Pancreas (tissue), 10 donors: ENCODE data around the gene DEPDC5. TPM values are rescaled to one million over a fixed set of nuclear protein-coding genes. Genes with fewer than 3 reads are reported as not detected.

Source experiments
- ATAC-seq, 4 donors: fragments of 200-7000 bp; cut with Tn5 transposase; one replicate each; pipeline versions ENCODE4 v1.8.0 to v1.9.1; 2020; ENCODE audit warnings: mild to moderate bottlenecking in 4 of 4, moderate library complexity in 4 of 4
- DNase-seq, 6 donors: peaks; one replicate each; pipeline ENCODE4 v3.0.0-alpha.2; 2020
- FAIRE-seq: peaks from 2 replicates; lab custom pipeline; 2012; peaks lifted over from hg19 to GRCh38; lab: Jason Lieb, UNC
- H3K27ac ChIP-seq, 4 donors: fragments of 200-600 bp; sonication (generic); 1 replicate in 3 of 4; 2 replicates in 1 of 4; pipeline versions ENCODE4 v1.5.0 to v1.8.0; 2020
- H3K27me3 ChIP-seq, 4 donors: fragments of 200-600 bp; one replicate each; pipeline ENCODE4 v1.8.0; 2021
- H3K36me3 ChIP-seq, 3 donors: fragments of 200-600 bp; sonication (generic) in 1 of 3; one replicate each; pipeline versions ENCODE4 v1.5.0 to v1.8.0; 2020 to 2021
- H3K4me1 ChIP-seq, 3 donors: fragments of 200-600 bp; one replicate each; pipeline ENCODE4 v1.8.0; 2021
- H3K4me3 ChIP-seq, 4 donors: fragments of 200-600 bp; sonication (generic) in 2 of 4; one replicate each; pipeline versions ENCODE4 v1.5.0 to v1.8.0; 2020 to 2021
- H3K9me3 ChIP-seq, 4 donors: fragments of 200-600 bp; one replicate each; pipeline ENCODE4 v1.8.0; 2021
- WGBS, 2 donors: extraction: QIAGEN DNeasy Blood & Tissue Kit; methylation state at CpG; one replicate each; pipeline ENCODE4 v1.1.7; 2013; 5-methylcytosine and 5-hydroxymethylcytosine counted together
- intact Hi-C, 3 donors: fragments of 100-400 bp; cut with DNase I; formaldehyde crosslinking; loops; one replicate each; pipeline versions ENCODE4 v1.11.1 to v1.14.2; 2022
- polyA plus RNA-seq, 2 donors: library from polyadenylated mRNA; stranded (reverse); fragments of 200-250 nt; gene quantifications; one replicate each; pipeline ENCODE4 v1.2.3, GENCODE V29; 2013
- total RNA-seq, 6 donors: library from RNA; stranded (reverse); fragmentation: NEBNext Ultra II Directional in 4 of 6; extraction: Animal tissue kit (Norgen Biotek cat#: 25700) in 4 of 6; gene quantifications; one replicate each; pipeline versions ENCODE4 v1.2.1 to v1.2.4, GENCODE V29; 2021 to 2023
- TF ChIP-seq, protein P1 (sequence below), 4 donors: fragments of 200-600 bp; sonication (generic) in 3 of 4; IDR thresholded peaks; one replicate each; pipeline versions ENCODE4 v1.5.0 to v1.8.0; 2021; ENCODE audit warnings: antibody characterized with exemption in 4 of 4
- donor health status: healthy with polysubstance abuse.
- donor health status: DM: no; HTN: no; CAD: no; lungs with moderate emphysema.
- donor health status: DM: no; HTN: no; CAD: no.
- donor health status: control.
- donor health status: control.
- donor health status: Bipolar disorder and iron deficiency.
- donor health status: DM: yes; HTN: yes; CAD: no.
- donor health status: DM: no; HTN: no; CAD: no.
- donor health status: DM: no; HTN: no; CAD: no.
- donor health status: DM: yes; HTN: yes; CAD: no.

Gene DEPDC5
- total and polyA plus RNA-seq, 8 donors: 5.9 to 17.2 (median 9.0) TPM

DNA sequence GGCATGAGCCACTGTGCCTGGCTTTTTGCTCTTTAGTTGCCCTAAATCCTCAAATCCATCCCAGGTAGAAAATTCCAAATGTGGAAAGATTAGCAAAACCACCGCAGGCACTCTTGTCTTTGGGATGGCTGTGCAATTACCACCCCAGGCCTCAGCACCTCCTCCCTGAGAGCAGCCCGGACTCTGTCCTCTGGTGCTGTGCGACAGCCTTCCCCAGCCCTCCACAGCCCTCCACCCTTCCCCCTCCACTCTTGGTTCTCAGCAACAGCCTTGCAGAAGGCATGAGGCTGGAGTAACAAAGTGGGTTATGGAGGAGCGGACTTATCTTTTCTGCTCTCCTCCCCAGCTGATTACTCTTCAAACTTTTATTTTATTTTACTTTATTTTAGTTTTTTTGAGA lies 145.8 kb downstream of the DEPDC5 start:
- intact Hi-C loops: no loop called here
- 90% methylated on average over 4 of the region's 4 CpGs for WGBS, 2 donors
- DNase-seq (no peak), ATAC-seq (no peak), FAIRE-seq (no peak)
- TF ChIP-seq, protein P1, sequence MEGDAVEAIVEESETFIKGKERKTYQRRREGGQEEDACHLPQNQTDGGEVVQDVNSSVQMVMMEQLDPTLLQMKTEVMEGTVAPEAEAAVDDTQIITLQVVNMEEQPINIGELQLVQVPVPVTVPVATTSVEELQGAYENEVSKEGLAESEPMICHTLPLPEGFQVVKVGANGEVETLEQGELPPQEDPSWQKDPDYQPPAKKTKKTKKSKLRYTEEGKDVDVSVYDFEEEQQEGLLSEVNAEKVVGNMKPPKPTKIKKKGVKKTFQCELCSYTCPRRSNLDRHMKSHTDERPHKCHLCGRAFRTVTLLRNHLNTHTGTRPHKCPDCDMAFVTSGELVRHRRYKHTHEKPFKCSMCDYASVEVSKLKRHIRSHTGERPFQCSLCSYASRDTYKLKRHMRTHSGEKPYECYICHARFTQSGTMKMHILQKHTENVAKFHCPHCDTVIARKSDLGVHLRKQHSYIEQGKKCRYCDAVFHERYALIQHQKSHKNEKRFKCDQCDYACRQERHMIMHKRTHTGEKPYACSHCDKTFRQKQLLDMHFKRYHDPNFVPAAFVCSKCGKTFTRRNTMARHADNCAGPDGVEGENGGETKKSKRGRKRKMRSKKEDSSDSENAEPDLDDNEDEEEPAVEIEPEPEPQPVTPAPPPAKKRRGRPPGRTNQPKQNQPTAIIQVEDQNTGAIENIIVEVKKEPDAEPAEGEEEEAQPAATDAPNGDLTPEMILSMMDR (IDR thresholded peaks at IDR 0.05): no peak
- Histone ChIP-seq H3K36me3 (no peaks in the 10 kb centered on the region), H3K4me1 (no peaks in the 10 kb centered on the region), H3K27ac (no peak overlapping the region), H3K9me3 (no peaks in the 10 kb centered on the region), H3K4me3 (no peak overlapping the region), H3K27me3 (no peaks in the 10 kb centered on the region)

DNA sequence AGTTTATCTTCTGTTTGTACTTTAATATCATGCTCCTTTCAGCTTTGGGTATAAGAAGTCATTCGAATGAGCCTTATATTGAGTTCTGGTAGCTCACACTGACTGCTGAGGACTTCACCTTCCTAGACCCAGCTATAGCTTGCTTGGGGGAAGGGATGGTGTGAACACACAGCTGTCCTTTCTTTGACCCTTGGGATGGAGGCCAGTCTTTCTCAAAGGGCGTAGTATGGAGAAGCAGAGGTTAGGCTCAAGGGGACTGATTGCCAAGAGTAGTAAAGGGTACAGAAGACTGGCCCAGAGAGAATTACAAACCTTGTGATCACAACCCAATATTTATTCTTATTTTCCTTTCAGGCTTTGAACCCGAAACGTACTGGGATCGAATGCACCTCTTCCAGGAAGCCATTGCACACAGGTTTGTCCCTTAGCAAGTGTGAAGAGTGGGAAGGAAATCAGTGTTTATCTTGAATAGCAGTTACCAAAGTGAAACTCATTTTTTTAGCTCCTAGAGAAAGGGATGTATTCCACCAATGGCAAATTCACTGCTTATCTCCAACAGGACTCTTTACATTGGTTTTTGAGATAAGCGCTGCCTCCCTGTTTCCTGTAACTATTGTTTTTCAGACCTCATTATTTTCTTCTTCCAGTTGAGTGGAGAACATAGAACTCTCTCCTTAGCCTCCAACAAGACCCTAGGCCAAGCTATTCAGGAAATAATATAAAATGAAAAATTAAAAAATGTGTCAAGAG lies 147.7 kb downstream of the DEPDC5 start:
- intact Hi-C loops: no loop called here
- no peak overlapping the region for H3K27ac ChIP-seq
- TF ChIP-seq, protein P1 (IDR thresholded peaks at IDR 0.05): no peak
- FAIRE-seq: no peak
- H3K36me3 ChIP-seq: no peaks in the 10 kb centered on the region
- H3K9me3 ChIP-seq: no peaks in the 10 kb centered on the region
- no peak for ATAC-seq
- DNase-seq: no peak
- H3K4me1 ChIP-seq: no peaks in the 10 kb centered on the region
- H3K27me3 ChIP-seq: no peaks in the 10 kb centered on the region
- WGBS, 2 donors: 79 to 86% methylated on average over 6 of the region's 6 CpGs
- no peak overlapping the region for H3K4me3 ChIP-seq

DNA sequence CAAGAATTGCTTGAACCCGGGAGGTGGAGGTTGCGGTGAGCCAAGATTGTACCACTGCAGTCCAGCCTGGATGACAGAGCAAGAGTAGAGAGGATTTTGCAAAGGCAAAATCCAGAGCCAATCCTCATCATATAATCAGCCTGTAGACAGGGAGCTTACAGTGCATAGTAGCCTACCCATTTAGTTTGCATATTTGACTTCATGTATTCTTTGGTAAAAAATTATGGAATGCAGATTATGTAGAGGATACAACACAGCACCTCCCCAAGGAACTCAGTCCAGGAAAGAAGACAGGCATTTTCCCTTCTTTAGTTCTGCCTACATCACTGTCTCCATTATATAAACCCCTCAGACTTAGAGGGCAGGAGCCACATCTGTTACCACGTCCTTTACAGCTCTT lies 150.8 kb downstream of the DEPDC5 start:
- Histone ChIP-seq H3K9me3 (no peaks in the 10 kb centered on the region), H3K4me1 (no peaks in the 10 kb centered on the region), H3K36me3 (no peaks in the 10 kb centered on the region), H3K27me3 (no peaks in the 10 kb centered on the region), H3K4me3 (no peak overlapping the region), H3K27ac (no peak overlapping the region)
- TF ChIP-seq, protein P1 (IDR thresholded peaks at IDR 0.05): no peak
- intact Hi-C loops: no loop called here
- DNase-seq (no peak), FAIRE-seq (no peak), ATAC-seq (no peak)
- 95 to 98% methylated on average over 3 of the region's 3 CpGs for WGBS, 2 donors

DNA sequence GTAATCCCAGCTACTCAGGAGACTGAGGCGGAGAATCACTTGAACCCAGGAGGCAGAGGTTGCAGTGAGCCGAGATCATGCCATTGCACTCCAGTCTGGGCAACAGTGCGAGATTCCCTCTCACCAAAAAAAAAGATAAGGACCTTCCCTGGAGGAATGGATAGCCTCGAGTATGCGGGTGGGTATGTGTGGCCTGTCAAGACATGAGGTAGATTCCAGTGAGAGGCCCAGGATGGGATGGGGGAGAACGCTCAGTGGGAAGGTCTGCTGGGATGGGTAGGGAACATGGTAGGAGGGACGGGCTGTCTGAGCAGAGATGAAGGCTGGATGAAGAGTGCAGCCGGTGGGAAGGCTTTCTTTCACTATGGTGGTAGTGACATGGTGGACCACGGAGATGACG lies 151.5 kb downstream of the DEPDC5 start:
- intact Hi-C loops: no loop called here
- H3K4me1 ChIP-seq: no peaks in the 10 kb centered on the region
- 93 to 94% methylated on average over 10 of the region's 10 CpGs for WGBS, 2 donors

DNA sequence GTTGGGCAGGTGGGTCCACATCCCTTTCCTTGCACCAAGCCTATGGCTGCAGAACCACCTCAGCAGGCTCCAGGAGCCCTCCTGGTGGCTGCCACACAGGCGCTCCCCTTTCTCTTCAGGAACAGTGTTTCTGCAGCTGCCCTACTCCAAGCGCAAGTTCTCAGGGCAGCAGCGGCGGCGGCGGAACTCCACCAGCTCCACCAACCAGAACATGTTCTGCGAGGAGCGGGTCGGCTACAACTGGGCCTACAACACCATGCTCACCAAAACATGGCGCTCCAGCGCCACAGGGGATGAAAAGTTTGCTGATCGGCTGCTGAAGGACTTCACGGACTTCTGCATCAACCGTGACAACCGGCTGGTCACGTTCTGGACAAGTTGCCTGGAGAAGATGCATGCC lies 152.3 kb downstream of the DEPDC5 start:
- Histone ChIP-seq H3K27me3 (no peaks in the 10 kb centered on the region), H3K27ac (no peak overlapping the region), H3K9me3 (no peaks in the 10 kb centered on the region), H3K4me1 (no peaks in the 10 kb centered on the region), H3K4me3 (no peak overlapping the region), H3K36me3 (no peaks in the 10 kb centered on the region)
- DNase-seq (no peak), FAIRE-seq (no peak), ATAC-seq (no peak)
- 95 to 96% methylated on average over 16 of the region's 16 CpGs for WGBS, 2 donors
- intact Hi-C loops: no loop called here
- TF ChIP-seq, protein P1 (IDR thresholded peaks at IDR 0.05): no peak

More for the DNA sequence above, 151.5 kb downstream of the DEPDC5 start:
- no peak for ATAC-seq
- no peaks in the 10 kb centered on the region for H3K9me3 ChIP-seq
- no peaks in the 10 kb centered on the region for H3K36me3 ChIP-seq
- no peak overlapping the region for H3K27ac ChIP-seq
- no peak overlapping the region for H3K4me3 ChIP-seq
- DNase-seq: no peak
- FAIRE-seq: no peak
- no peaks in the 10 kb centered on the region for H3K27me3 ChIP-seq
- TF ChIP-seq, protein P1 (IDR thresholded peaks at IDR 0.05): no peak
